ENCODE data around the gene TUBGCP6. TPM values are rescaled to one million over a fixed set of nuclear protein-coding genes. Genes with fewer than 3 reads are reported as not detected.

The TUBGCP6 gene
- total and polyA plus RNA-seq, 2 donors (not counting 3 experiments of a cell fraction or from before 2014, with no cell fraction given): 33.1 to 45.3 TPM

DNA sequence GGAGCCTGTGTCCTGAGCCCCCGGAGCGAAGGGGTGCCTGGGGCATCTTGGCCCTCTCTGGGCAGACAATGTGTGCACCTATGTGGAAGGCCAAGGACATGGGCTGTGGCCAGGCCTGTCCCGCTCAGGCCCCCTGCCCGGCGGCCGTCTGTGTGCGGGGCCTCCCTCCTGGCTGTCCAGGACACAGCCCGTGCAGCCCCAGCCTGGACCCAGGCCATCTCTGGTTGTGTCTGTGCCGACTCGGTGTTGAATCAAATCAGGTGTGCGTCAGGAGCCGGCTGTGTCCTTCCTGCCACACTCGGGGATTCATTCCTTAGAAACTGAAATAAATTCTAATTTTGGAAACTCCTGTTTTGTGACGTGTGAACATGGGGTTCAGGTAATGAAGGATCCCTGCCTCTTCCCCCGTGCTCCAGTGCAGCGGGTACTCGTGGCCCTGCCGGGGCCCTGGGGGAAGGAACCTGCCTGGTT, 45.5 kb downstream of the TUBGCP6 start:
- no peak overlapping the region for H3K4me3 ChIP-seq (replicated peaks in 1 of 3; ENCODE audit: insufficient read depth in 1 of 3, low read depth in 1 of 3, low read length in 3 of 3)
- FAIRE-seq (no peak), DNase-seq (ENCODE audit: low read depth, low spot score) (no peak)
- ChIA-PET CTCF (interaction anchor here (0.8 to 1.0 kb wide), 2 partner anchors 9 to 13 kb away, joined by 3 read pairs; no protein-coding TSS in a partner anchor), POLR2A (no interaction called here)
- no peak overlapping the region for H3K27ac ChIP-seq (ENCODE audit: insufficient read depth, low read depth, low read length)
- H2AFZ ChIP-seq (ENCODE audit: low read depth, low read length): no peak overlapping the region
- no TSS peak for BruUV-seq (replicated peaks)
- H3K4me1 ChIP-seq (ENCODE audit: control insufficient read depth, extremely low read depth, insufficient read depth, low read length): peaks cover 18% of the 10 kb centered on the region
- H3K79me2 ChIP-seq (ENCODE audit: control insufficient read depth, insufficient read depth, low read length): peaks cover 28% of the 10 kb centered on the region
- TF ChIP-seq MYC (IDR thresholded peaks at IDR 0.05; ENCODE audit: low read depth, low read length): no peak
- intact Hi-C loops (cut with micrococcal nuclease): no loop called here
- H3K4me2 ChIP-seq (ENCODE audit: insufficient read depth, low read length): no peak overlapping the region
- no peaks in the 10 kb centered on the region for H4K20me1 ChIP-seq (replicated peaks; ENCODE audit: control insufficient read depth, extremely low read depth, insufficient read depth, low read length)
- peaks cover 4 to 18% of the 10 kb centered on the region in 2 experiments for H3K36me3 ChIP-seq (ENCODE audit: control insufficient read depth in 2 of 2, extremely low read depth in 1 of 2, insufficient read depth in 2 of 2, low read length in 2 of 2)
- H3K9ac ChIP-seq (replicated peaks; ENCODE audit: extremely low read depth, insufficient read depth, low read length): no peak overlapping the region
- H3K9me1 ChIP-seq (replicated peaks; ENCODE audit: control insufficient read depth, extremely low read depth, insufficient read depth, low read length): no peaks in the 10 kb centered on the region
- H3K27me3 ChIP-seq (ENCODE audit: control insufficient read depth in 2 of 2, insufficient read depth in 2 of 2, low read length in 2 of 2): no peaks in the 10 kb centered on the region
- H3K9me3 ChIP-seq (replicated peaks; ENCODE audit: control insufficient read depth, insufficient read depth, low read length): no peaks in the 10 kb centered on the region
- dilution Hi-C loops (cut with MboI; ENCODE audit: extremely low pct_ligation_motif_present, low sequenced_read_pairs): no loop called here

DNA sequence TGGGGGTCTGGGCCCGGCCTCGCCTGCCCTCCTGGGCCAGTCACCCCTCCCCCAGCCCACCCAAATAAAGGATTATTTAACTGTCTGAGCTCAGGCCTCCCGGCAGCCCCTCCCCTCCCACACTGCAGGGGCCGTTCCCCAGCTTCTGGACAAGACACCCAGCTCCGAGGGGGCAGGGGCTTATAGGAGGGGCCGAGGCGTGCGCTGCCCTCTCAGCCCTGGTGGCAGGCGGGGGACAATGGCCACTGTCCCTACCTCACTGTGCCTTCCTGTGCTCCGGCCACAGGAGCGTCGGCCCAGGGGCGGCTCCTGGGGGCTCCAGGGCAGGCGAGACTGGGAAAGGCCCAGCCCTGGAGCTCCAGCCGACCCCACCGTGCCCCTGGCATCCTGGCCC, 46.2 kb downstream of the TUBGCP6 start:
- TF ChIP-seq, protein P1, sequence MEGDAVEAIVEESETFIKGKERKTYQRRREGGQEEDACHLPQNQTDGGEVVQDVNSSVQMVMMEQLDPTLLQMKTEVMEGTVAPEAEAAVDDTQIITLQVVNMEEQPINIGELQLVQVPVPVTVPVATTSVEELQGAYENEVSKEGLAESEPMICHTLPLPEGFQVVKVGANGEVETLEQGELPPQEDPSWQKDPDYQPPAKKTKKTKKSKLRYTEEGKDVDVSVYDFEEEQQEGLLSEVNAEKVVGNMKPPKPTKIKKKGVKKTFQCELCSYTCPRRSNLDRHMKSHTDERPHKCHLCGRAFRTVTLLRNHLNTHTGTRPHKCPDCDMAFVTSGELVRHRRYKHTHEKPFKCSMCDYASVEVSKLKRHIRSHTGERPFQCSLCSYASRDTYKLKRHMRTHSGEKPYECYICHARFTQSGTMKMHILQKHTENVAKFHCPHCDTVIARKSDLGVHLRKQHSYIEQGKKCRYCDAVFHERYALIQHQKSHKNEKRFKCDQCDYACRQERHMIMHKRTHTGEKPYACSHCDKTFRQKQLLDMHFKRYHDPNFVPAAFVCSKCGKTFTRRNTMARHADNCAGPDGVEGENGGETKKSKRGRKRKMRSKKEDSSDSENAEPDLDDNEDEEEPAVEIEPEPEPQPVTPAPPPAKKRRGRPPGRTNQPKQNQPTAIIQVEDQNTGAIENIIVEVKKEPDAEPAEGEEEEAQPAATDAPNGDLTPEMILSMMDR (IDR thresholded peaks at IDR 0.05; ENCODE audit: extremely low read depth in 1 of 2, insufficient read depth in 1 of 2, low read depth in 1 of 2, low read length in 2 of 2): no peak
- TF ChIP-seq POLR2A (IDR thresholded peaks at IDR 0.05; ENCODE audit: low read depth, low read length): no peak
- TF ChIP-seq JUN (IDR thresholded peaks at IDR 0.05; ENCODE audit: borderline replicate concordance, insufficient read depth, insufficient read length, low read depth): no peak
- TF ChIP-seq GATA2 (IDR thresholded peaks at IDR 0.05; ENCODE audit: insufficient read depth, insufficient read length, low read depth, low read length): no peak
- TF ChIP-seq, protein P2, sequence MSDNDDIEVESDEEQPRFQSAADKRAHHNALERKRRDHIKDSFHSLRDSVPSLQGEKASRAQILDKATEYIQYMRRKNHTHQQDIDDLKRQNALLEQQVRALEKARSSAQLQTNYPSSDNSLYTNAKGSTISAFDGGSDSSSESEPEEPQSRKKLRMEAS (IDR thresholded peaks at IDR 0.05; ENCODE audit: insufficient read depth, insufficient read length): no peak
- no peak for TF ChIP-seq EZH2 (IDR thresholded peaks at IDR 0.05; ENCODE audit: borderline replicate concordance, low read depth, low read length, severe bottlenecking)
- TF ChIP-seq FOS (IDR thresholded peaks at IDR 0.05; ENCODE audit: borderline replicate concordance, insufficient read depth, low read length): no peak
- no peak for TF ChIP-seq MYC (IDR thresholded peaks at IDR 0.05; ENCODE audit: low read depth, low read length)
- TF ChIP-seq POLR2AphosphoS5 (IDR thresholded peaks at IDR 0.05; ENCODE audit: insufficient read depth, low read depth, low read length): no peak
- Histone ChIP-seq H3K27me3 (ENCODE audit: control insufficient read depth in 2 of 2, insufficient read depth in 2 of 2, low read length in 2 of 2) (no peaks in the 10 kb centered on the region), H2AFZ (ENCODE audit: low read depth, low read length) (no peak overlapping the region), H3K79me2 (ENCODE audit: control insufficient read depth, insufficient read depth, low read length) (peaks cover 26% of the 10 kb centered on the region), H3K9me1 (replicated peaks; ENCODE audit: control insufficient read depth, extremely low read depth, insufficient read depth, low read length) (no peaks in the 10 kb centered on the region), H3K36me3 (ENCODE audit: control insufficient read depth in 2 of 2, extremely low read depth in 1 of 2, insufficient read depth in 2 of 2, low read length in 2 of 2) (peaks cover 4 to 18% of the 10 kb centered on the region in 2 experiments), H3K9ac (replicated peaks; ENCODE audit: extremely low read depth, insufficient read depth, low read length) (no peak overlapping the region), H3K27ac (ENCODE audit: insufficient read depth, low read depth, low read length) (no peak overlapping the region), H3K4me1 (ENCODE audit: control insufficient read depth, extremely low read depth, insufficient read depth, low read length) (peaks cover 18% of the 10 kb centered on the region), H4K20me1 (replicated peaks; ENCODE audit: control insufficient read depth, extremely low read depth, insufficient read depth, low read length) (no peaks in the 10 kb centered on the region), H3K9me3 (replicated peaks; ENCODE audit: control insufficient read depth, insufficient read depth, low read length) (no peaks in the 10 kb centered on the region), H3K4me2 (ENCODE audit: insufficient read depth, low read length) (no peak overlapping the region), H3K4me3 (replicated peaks in 1 of 3; ENCODE audit: insufficient read depth in 1 of 3, low read depth in 1 of 3, low read length in 3 of 3) (no peak overlapping the region)
- dilution Hi-C loops (cut with MboI; ENCODE audit: extremely low pct_ligation_motif_present, low sequenced_read_pairs) (no loop called here), intact Hi-C loops (cut with micrococcal nuclease) (no loop called here)
- DNase-seq (ENCODE audit: low read depth, low spot score) (no peak), FAIRE-seq (no peak)
- ChIA-PET CTCF (interaction anchor here (0.8 to 1.0 kb wide), 2 partner anchors 8 to 12 kb away, joined by 3 read pairs; no protein-coding TSS in a partner anchor), POLR2A (no interaction called here)
- BruUV-seq (replicated peaks): no TSS peak

Measured in endothelial cell of umbilical vein (primary cell).